ENCODE results near the gene SMCO3. TPM values are rescaled to one million over a fixed set of nuclear protein-coding genes. Genes with fewer than 3 reads are reported as not detected.

Gene SMCO3
- polyA plus RNA-seq, result 2.7 and 3.7 TPM in 2 replicates
- polyA minus RNA-seq, result 6.1 and 10.7 TPM in 2 replicates

DNA sequence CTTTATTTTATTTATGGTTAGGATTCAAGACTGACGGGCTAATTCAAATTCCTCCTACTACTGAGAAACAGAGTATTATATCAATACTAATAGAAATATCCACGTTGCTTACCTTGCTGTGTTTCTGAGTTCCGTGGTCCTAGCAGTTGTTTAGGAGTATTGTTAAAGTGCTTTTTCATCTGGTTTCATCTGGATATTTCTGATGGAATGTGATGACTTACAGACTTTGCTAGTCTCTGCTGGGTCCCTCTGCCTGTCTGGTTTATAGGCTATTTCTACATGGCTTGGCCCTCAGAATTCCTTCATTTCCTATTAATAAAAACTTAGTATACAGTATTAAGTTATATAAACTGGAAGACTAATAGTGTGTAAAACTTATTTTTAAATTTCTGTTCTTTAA is at the start of gene SMCO3:
Gene SMCO3, minus strand, starts transcription at position 169 of the 400 bp plus-strand sequence. CDS start 7,502 bp downstream, outside the sequence.
- no peaks in the 10 kb centered on the region for H3K79me2 ChIP-seq (replicated peaks; ENCODE audit: insufficient read depth, low read length)
- H3K27ac ChIP-seq (ENCODE audit: low read length), result no peak within 1 kb of the TSS
- no peak within 1 kb of the TSS for H3K4me2 ChIP-seq (ENCODE audit: low read length)
- no peaks in the 10 kb centered on the region for H4K20me1 ChIP-seq (ENCODE audit: insufficient read depth)
- TF ChIP-seq MXI1 (conservative IDR thresholded peaks at IDR 0.05; ENCODE audit: poor library complexity, severe bottlenecking), result no peak
- TF ChIP-seq EP300 (conservative IDR thresholded peaks at IDR 0.05; ENCODE audit: poor library complexity, severe bottlenecking), result no peak
- TF ChIP-seq SMC3 (conservative IDR thresholded peaks at IDR 0.05; ENCODE audit: poor library complexity), result no peak
- TF ChIP-seq POLR2AphosphoS5 (IDR thresholded peaks at IDR 0.05), result no peak
- TF ChIP-seq TAF1 (IDR thresholded peaks at IDR 0.05; ENCODE audit: low read depth), result no peak
- no peak for TF ChIP-seq RAD21 (conservative IDR thresholded peaks at IDR 0.05)
- TF ChIP-seq EZH2 (IDR thresholded peaks at IDR 0.05; ENCODE audit: borderline replicate concordance, insufficient read depth, low read length, poor library complexity, severe bottlenecking), result no peak
- TF ChIP-seq, protein P1, sequence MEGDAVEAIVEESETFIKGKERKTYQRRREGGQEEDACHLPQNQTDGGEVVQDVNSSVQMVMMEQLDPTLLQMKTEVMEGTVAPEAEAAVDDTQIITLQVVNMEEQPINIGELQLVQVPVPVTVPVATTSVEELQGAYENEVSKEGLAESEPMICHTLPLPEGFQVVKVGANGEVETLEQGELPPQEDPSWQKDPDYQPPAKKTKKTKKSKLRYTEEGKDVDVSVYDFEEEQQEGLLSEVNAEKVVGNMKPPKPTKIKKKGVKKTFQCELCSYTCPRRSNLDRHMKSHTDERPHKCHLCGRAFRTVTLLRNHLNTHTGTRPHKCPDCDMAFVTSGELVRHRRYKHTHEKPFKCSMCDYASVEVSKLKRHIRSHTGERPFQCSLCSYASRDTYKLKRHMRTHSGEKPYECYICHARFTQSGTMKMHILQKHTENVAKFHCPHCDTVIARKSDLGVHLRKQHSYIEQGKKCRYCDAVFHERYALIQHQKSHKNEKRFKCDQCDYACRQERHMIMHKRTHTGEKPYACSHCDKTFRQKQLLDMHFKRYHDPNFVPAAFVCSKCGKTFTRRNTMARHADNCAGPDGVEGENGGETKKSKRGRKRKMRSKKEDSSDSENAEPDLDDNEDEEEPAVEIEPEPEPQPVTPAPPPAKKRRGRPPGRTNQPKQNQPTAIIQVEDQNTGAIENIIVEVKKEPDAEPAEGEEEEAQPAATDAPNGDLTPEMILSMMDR (IDR thresholded peaks at IDR 0.05; ENCODE audit: poor library complexity, severe bottlenecking), result no peak
- TF ChIP-seq REST (IDR thresholded peaks at IDR 0.05; ENCODE audit: borderline replicate concordance), result no peak
- H2AFZ ChIP-seq (ENCODE audit: low read depth, low read length), result no peak within 1 kb of the TSS
- peak within 1 kb of the TSS; percentile 42 for H3K4me3 ChIP-seq (ENCODE audit: low read length)
- H3K9me2 ChIP-seq (ENCODE audit: insufficient read depth, low read length), result no peaks in the 10 kb centered on the region
- H3F3A ChIP-seq (ENCODE audit: insufficient read depth, low read length, poor library complexity, severe bottlenecking), result no peaks in the 10 kb centered on the region
- H3K27me3 ChIP-seq (ENCODE audit: insufficient read depth, low read depth, low read length), result no peaks in the 10 kb centered on the region
- H3K36me3 ChIP-seq (ENCODE audit: insufficient read depth, low read length), result no peaks in the 10 kb centered on the region
- no peak within 1 kb of the TSS for H3K9ac ChIP-seq (ENCODE audit: low read length)
- H3K9me3 ChIP-seq (ENCODE audit: low read length), result no peaks in the 10 kb centered on the region

DNA sequence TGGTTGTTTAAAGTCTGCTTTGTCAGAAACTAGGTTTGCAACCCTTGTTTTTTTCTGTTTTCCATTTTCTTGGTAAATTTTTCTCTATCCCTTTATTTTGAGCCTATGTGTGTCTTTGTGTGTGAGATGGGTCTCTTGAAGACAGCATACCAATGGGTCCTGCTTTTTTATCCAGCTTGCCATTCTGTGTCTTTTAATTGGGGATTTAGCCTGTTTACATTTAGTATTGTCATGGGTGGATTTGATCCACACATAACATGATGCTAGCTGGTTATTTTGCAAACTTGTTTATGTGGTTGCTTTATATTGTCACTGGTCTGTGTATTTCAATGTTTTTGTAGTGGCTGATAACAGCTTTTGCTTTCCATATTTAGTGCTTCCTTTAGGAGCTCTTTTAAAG is 46.5 kb upstream of the SMCO3 start:
- no peaks in the 10 kb centered on the region for H3K36me3 ChIP-seq (ENCODE audit: insufficient read depth, low read length)
- H3K9me2 ChIP-seq (ENCODE audit: insufficient read depth, low read length), result no peaks in the 10 kb centered on the region
- H4K20me1 ChIP-seq (ENCODE audit: insufficient read depth), result no peaks in the 10 kb centered on the region
- no peak overlapping the region for H3K9ac ChIP-seq (ENCODE audit: low read length)
- H3K4me3 ChIP-seq (ENCODE audit: low read length), result no peak overlapping the region
- H3K27me3 ChIP-seq (ENCODE audit: insufficient read depth, low read depth, low read length), result no peaks in the 10 kb centered on the region
- TF ChIP-seq EZH2 (IDR thresholded peaks at IDR 0.05; ENCODE audit: borderline replicate concordance, insufficient read depth, low read length, poor library complexity, severe bottlenecking) (no peak), EP300 (conservative IDR thresholded peaks at IDR 0.05; ENCODE audit: poor library complexity, severe bottlenecking) (no peak), REST (IDR thresholded peaks at IDR 0.05; ENCODE audit: borderline replicate concordance) (no peak), TAF1 (IDR thresholded peaks at IDR 0.05; ENCODE audit: low read depth) (no peak), SMC3 (conservative IDR thresholded peaks at IDR 0.05; ENCODE audit: poor library complexity) (no peak), MXI1 (conservative IDR thresholded peaks at IDR 0.05; ENCODE audit: poor library complexity, severe bottlenecking) (no peak), POLR2AphosphoS5 (IDR thresholded peaks at IDR 0.05) (no peak), RAD21 (conservative IDR thresholded peaks at IDR 0.05) (no peak)
- TF ChIP-seq, protein P1 (IDR thresholded peaks at IDR 0.05; ENCODE audit: poor library complexity, severe bottlenecking), result no peak
- no peaks in the 10 kb centered on the region for H3F3A ChIP-seq (ENCODE audit: insufficient read depth, low read length, poor library complexity, severe bottlenecking)
- no peak overlapping the region for H3K4me2 ChIP-seq (ENCODE audit: low read length)
- no peaks in the 10 kb centered on the region for H3K9me3 ChIP-seq (ENCODE audit: low read length)
- H3K27ac ChIP-seq (ENCODE audit: low read length), result no peak overlapping the region
- no peak overlapping the region for H2AFZ ChIP-seq (ENCODE audit: low read depth, low read length)
- H3K79me2 ChIP-seq (replicated peaks; ENCODE audit: insufficient read depth, low read length), result no peaks in the 10 kb centered on the region
